GM12892 (cell line): ENCODE data around the gene TSN.

Source experiments
- POLR2A ChIP-seq: IDR thresholded peaks from 2 replicates; pipeline ENCODE4 v1.6.1; 2011; ENCODE audit warnings: low read depth, low read length, control low read depth
- POLR2AphosphoS5 ChIP-seq: IDR thresholded peaks from 2 replicates; pipeline ENCODE4 v1.6.1; 2011; ENCODE audit warnings: low read depth, low read length, control low read depth
- TAF1 ChIP-seq: IDR thresholded peaks from 2 replicates; pipeline ENCODE4 v1.6.1; 2011; ENCODE audit warnings: low read depth, mild to moderate bottlenecking, control low read depth, low read length, borderline replicate concordance

DNA sequence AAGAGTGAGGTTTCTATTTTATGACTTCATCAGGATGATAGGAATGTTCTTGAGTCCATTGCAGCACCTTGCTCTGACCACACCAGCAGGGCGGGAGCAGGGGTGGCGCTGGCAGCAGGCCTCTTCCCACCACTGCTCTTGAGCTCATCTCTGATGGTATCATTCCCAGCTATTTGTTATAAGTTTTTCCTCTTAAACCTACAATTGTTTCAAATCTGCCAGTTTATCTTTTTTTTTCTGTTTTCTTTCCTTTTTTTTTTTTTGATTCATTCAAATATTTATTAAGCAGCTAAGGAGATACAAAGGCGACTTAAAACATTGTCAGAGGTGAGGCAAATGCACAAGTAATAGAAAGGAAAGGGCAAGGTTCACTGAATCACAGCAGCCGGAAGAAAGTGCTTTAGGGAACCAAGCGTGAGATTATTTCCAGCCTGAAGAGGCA is 47.5 kb upstream of the TSN start:
- no peak for TF ChIP-seq POLR2A
- TF ChIP-seq POLR2AphosphoS5 = no peak
- TF ChIP-seq TAF1 = no peak
